T-helper 1 cell treated with Interleukin-12 subunit alpha and Interleukin-12 subunit beta and Interleukin-4 antibody, amounts not matched to agents 30 μg/mL and 1 μg/mL, for 36 hours (primary cell): ENCODE measurements around the gene SF3B1.
"Not testable (repeated sequence)": the region's sequence is repeated elsewhere in the genome, so short reads cannot be mapped to it uniquely, and the experiment has no call there.

Experiments used
- H3K27ac Mint-ChIP-seq: one replicate; pipeline ENCODE4 v1.8.0; 2021; ENCODE audit warnings: mild to moderate bottlenecking, mixed read lengths
- H3K27me3 Mint-ChIP-seq: one replicate; pipeline ENCODE4 v1.8.0; 2021; ENCODE audit warnings: low read depth, mixed read lengths
- H3K36me3 Mint-ChIP-seq: one replicate; pipeline ENCODE4 v1.8.0; 2021; ENCODE audit warnings: low read depth, mixed read lengths
- H3K4me1 Mint-ChIP-seq: one replicate; pipeline ENCODE4 v1.8.0; 2021; ENCODE audit warnings: low read depth, mixed read lengths
- H3K4me3 Mint-ChIP-seq: one replicate; pipeline ENCODE4 v1.8.0; 2021; ENCODE audit warnings: mild to moderate bottlenecking, moderate library complexity, mixed read lengths
- H3K9me3 Mint-ChIP-seq: one replicate; pipeline ENCODE4 v1.8.0; 2021; ENCODE audit warnings: mixed read lengths

The SF3B1 gene

DNA sequence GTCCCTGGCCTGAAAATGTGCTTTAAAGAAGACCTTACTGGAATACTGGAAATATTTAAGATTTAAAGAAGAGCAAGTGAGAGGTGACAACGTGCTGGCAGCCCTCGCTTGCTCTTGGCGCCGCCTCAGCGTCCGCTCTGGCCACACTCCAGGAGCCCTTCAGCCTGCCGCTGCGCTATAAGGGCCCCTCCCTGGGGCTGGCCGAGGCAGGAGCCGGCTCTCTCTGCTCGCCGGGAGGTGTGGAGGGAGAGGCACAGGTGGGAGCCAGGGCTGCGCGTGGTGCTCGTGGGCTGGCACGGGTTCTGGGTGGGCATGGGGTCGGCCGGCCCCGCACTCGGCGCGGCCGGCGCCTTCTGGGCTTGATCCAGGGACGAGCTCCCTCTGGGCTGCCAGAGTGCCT lies 15.6 kb upstream of the SF3B1 start:
- Mint-ChIP-seq H3K9me3 (no peaks in the 10 kb centered on the region), H3K27me3 (peaks cover 2% of the 10 kb centered on the region), H3K4me1 (peaks cover 19% of the 10 kb centered on the region), H3K4me3 (no peak overlapping the region), H3K27ac (no peak overlapping the region), H3K36me3 (no peaks in the 10 kb centered on the region)

DNA sequence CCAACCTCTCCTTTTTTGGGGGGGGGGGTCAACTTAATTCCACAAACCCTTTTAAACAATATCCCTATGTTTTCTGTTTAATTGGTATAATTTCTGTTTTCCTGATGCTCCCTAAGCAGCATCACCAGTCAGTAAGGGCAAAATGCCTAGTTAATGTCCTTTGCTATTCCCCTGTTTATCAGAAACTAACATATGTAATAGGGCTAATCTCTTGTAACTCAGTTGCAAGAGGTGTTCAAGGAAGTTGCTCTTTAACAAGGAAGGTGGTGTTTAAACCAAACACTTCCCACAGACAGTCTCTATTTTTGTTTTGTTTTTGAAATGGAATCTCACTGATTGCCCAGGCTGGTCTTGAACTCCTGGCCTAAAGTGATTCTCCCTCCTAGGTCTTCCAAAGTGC lies 12.0 kb upstream of the SF3B1 start:
- Mint-ChIP-seq H3K4me3 (no peak overlapping the region), H3K27me3 (peaks cover 9% of the 10 kb centered on the region), H3K4me1 (peaks cover 6% of the 10 kb centered on the region), H3K27ac (no peak overlapping the region), H3K36me3 (no peaks in the 10 kb centered on the region), H3K9me3 (no peaks in the 10 kb centered on the region)

DNA sequence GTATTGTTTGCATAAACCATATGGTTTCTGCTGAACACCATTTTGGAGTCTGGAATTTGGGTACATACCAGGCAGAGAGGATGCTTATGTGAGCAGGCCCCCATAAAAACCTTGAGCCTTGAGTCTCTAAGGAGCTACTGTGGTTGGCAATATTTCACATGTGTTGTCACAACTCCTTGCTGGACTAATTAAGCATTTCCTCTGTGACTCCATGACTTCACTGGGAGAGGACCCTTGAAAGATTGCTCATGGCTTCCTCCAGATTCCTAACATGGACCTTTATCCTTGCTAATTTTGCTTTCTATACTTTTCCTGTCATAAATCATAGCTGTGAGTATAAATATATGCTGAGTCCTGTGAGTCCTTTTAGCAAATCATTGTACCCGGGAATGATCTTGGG lies 10.9 kb upstream of the SF3B1 start:
- no peaks in the 10 kb centered on the region for H3K9me3 Mint-ChIP-seq
- H3K27me3 Mint-ChIP-seq = peaks cover 9% of the 10 kb centered on the region
- H3K27ac Mint-ChIP-seq = no peak overlapping the region
- peaks cover 2% of the 10 kb centered on the region for H3K4me1 Mint-ChIP-seq
- H3K36me3 Mint-ChIP-seq = no peaks in the 10 kb centered on the region
- no peak overlapping the region for H3K4me3 Mint-ChIP-seq

DNA sequence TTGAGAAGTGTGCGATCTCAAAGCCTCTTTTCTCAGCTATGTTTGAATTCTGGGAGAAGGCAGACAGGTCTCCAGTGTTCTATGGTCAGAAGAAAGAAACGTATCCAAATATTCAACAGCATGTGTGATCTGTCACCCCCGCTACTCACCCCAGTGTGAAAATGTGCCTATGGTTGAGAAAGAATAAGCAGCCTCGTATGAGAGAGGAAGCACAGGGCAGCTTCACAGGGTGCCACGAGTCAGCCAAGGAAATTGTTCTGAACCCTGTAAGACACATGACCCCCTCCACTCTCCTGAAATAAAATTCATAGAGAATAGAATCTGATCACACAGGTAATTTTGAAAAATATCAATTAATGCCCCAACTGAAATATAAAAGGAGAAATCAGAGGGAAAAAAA lies 8.0 kb upstream of the SF3B1 start:
- Mint-ChIP-seq H3K4me3 (no peak overlapping the region), H3K36me3 (no peaks in the 10 kb centered on the region), H3K9me3 (no peaks in the 10 kb centered on the region), H3K4me1 (peaks cover 2% of the 10 kb centered on the region), H3K27ac (no peak overlapping the region), H3K27me3 (peaks cover 9% of the 10 kb centered on the region)

DNA sequence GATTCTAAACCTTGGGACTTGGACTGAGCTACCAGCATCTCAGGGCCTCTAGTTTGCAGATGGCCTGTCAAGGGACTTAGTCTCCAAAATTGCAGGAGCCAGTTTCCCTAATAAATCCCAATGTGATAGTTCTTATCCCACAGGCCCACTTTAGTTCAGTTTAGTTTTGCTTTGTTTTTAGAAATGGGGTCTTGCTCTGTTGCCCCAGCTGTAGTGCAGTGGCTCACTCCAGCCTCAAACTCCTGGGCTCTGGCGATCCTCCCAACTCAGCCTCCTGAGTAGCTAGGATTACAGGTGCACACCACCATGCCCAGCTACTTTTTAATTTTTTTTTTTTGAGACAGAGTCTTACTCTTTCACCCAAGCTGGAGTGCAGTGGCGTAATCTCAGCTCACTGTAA lies 2.6 kb upstream of the SF3B1 start:
- peaks cover 13% of the 10 kb centered on the region for H3K4me1 Mint-ChIP-seq
- no peak overlapping the region for H3K27ac Mint-ChIP-seq
- peak overlapping the region; percentile 7 for H3K4me3 Mint-ChIP-seq
- no peaks in the 10 kb centered on the region for H3K9me3 Mint-ChIP-seq
- H3K27me3 Mint-ChIP-seq = no peaks in the 10 kb centered on the region
- peaks cover 10% of the 10 kb centered on the region for H3K36me3 Mint-ChIP-seq

DNA sequence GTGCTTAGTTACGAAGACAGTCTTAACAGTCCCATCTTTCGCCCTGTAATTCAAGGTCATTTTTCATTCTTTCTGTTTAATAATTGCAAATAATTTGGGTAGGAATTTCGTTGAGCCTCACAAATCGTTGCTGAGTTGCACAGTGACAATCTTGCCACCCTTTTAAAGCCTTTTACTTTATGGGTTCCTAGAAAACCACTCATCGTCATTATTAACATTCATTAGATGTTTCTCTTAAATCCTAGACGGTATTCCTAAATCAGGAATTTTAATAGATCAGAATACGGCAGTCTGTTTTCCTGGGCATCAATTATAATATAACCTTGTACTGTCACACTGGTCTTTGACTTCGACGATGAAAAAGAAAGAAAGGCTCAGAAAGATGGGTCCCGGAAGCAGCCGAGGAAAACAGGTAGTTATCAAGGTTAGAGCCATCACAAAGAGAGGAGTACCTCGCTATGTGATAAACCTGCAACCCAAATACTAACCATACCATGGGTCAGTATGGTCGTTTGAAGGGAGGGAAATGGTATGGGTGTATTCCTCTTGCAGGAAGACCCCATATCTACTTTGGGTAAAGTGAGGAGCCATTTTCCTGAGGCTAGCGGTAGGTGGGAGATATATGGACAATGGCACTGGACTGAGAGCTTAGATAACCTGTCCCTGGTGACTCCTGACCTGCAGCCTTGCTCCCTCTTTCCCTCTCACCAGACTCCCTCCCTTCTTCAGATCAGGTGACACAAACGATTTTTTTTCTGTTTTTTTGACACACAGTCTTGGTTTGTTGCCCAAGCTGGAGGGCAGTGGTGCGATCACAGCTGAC lies 981 bp upstream of the SF3B1 start:
- Mint-ChIP-seq H3K4me1 (peaks cover 26% of the 10 kb centered on the region), H3K27me3 (no peaks in the 10 kb centered on the region), H3K9me3 (no peaks in the 10 kb centered on the region), H3K36me3 (peaks cover 12% of the 10 kb centered on the region), H3K27ac (peak overlapping the region; percentile 100), H3K4me3 (peak overlapping the region; percentile 88)

DNA sequence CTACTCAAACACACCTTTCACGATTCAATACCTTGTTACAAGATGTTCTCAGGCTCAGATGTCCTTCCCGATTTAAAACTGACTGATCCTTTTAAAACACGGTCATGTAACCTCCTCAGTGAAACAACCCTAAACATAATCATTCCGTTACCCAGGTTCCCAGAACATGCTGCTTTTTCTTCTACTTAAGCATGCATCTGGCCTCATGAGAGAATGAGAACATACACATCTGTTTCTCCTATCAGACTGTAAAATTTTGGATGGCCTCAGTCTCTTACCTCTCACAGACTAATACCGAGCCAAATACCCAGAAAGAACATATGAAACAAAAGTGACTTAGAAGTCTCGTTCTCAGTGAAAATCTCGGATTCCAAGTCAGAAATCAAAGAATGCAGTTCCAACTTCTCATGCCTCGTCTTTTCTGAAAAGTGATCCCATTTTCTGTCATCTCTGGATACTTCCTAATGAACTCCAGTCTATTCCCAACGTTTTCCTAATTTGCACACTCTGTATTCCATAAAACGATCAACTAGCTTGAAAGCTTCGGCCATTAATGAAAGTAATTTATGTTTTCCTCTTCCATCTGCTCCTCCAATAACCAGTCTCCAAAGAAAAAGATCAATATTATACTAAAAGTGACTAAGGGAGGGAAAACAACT lies 919 bp downstream of the SF3B1 start:
- peak overlapping the region; percentile 100 for H3K27ac Mint-ChIP-seq
- peaks cover 15% of the 10 kb centered on the region for H3K36me3 Mint-ChIP-seq
- peak overlapping the region; percentile 88 for H3K4me3 Mint-ChIP-seq
- H3K27me3 Mint-ChIP-seq = no peaks in the 10 kb centered on the region
- peaks cover 37% of the 10 kb centered on the region for H3K4me1 Mint-ChIP-seq
- no peaks in the 10 kb centered on the region for H3K9me3 Mint-ChIP-seq

DNA sequence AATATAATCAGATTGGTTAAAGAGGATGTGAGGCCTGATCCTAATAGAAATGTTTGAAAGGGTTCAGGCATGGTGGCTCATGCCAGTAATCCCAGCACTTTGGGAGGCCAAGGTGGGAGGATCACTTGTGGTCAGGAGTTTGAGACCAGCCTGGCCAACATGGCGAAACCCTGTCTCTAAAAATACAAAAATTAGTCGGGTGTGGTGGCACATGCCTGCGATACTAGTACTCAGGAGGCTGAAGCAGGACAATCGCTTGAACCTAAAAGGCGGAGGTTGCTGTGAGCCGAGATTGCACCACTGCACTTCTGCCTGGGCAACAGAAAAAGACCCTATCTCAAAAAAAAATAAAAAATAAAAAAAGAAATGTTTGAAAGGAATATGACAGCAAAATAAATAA lies 2.3 kb downstream of the SF3B1 start:
- H3K27me3 Mint-ChIP-seq, H3K9me3 Mint-ChIP-seq, H3K27ac Mint-ChIP-seq: not testable (repeated sequence)
- Mint-ChIP-seq H3K4me3 (peak overlapping the region; percentile 52), H3K36me3 (peaks cover 18% of the 10 kb centered on the region), H3K4me1 (peaks cover 44% of the 10 kb centered on the region)

DNA sequence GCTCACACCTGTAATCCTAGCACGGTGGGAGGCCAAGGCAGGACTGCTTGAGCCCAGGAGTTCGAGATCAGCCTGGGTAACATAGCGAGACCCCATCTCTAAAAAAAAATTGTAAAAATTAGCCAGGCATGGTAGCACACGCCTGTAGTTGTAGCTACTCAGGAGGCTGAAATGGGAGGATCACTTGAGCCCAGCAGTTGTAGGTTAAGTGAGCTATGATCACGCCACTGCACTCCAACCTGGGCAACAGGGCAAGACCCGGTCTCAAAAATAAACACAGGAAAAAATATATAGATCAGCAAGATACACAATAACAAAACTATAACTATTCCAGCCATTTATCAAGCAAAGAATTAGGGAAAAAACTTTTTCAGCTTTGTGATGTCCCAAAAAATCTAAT lies 3.0 kb downstream of the SF3B1 start:
- Mint-ChIP-seq H3K27ac (no peak overlapping the region), H3K9me3 (no peaks in the 10 kb centered on the region), H3K36me3 (peaks cover 18% of the 10 kb centered on the region), H3K4me3 (peak overlapping the region; percentile 52), H3K27me3 (no peaks in the 10 kb centered on the region), H3K4me1 (peaks cover 45% of the 10 kb centered on the region)

DNA sequence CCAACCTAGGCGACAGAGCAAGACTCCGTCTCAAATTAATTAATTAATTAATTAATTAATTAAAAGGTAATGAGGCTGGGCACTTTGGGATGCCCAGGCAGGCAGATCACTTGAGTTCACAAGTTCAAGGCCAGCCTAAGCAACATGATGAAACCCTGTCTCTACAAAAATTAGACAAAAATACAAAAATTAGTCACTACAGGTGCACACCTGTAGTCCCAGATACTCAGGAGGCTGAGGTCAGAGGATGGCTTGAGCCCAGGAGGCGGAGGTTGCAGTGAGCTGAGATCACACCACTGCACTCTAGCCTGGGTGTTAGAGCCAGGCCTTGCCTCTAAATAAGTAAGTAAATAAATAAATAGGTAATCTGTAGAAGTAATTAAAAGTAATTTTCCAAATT lies 6.8 kb downstream of the SF3B1 start:
- peaks cover 12% of the 10 kb centered on the region for H3K36me3 Mint-ChIP-seq
- no peaks in the 10 kb centered on the region for H3K27me3 Mint-ChIP-seq
- no peak overlapping the region for H3K27ac Mint-ChIP-seq
- no peaks in the 10 kb centered on the region for H3K9me3 Mint-ChIP-seq
- H3K4me3 Mint-ChIP-seq = no peak overlapping the region
- H3K4me1 Mint-ChIP-seq = peaks cover 57% of the 10 kb centered on the region

DNA sequence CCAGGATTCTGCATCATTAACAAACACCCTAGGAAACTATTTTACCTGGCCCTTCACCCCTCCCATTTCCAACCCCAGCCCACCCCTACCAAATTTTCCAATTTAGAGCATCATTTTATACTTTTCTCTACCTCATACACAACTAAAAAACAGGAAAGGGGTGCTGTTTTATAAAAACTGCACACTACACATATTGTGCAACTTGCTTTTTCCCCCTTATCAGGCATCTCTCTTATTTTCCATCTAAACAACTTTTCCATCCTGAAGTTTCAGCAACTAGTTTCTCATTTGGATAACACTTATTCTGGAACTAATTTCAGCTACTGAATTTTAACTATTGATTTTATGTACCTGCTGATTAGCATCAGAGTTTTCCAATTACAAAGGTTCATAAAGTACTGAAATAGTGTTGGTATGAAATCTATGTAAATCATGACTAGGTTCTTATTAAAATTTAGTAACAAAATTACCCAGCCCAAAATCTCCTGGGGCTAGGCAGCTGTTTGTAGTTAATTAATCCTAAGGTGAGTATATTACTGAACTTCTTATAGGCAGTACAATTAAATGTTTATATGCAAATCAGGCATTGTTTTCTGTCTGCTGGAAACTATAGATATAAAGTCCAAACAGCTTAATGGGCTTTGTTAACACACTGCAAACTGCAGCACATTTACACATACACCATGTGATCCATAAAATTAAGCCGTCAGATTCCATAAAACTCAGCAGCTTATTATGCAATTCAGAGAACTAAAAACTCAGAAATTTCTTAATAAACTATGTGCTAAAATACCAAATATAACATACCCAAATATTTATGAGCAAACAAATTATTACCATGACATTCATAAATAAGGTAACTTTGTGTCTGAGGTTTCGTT lies 7.9 kb downstream of the SF3B1 start:
- Mint-ChIP-seq H3K27me3 (no peaks in the 10 kb centered on the region), H3K4me3 (no peak overlapping the region), H3K36me3 (peaks cover 12% of the 10 kb centered on the region), H3K4me1 (peaks cover 52% of the 10 kb centered on the region), H3K9me3 (no peaks in the 10 kb centered on the region), H3K27ac (no peak overlapping the region)

DNA sequence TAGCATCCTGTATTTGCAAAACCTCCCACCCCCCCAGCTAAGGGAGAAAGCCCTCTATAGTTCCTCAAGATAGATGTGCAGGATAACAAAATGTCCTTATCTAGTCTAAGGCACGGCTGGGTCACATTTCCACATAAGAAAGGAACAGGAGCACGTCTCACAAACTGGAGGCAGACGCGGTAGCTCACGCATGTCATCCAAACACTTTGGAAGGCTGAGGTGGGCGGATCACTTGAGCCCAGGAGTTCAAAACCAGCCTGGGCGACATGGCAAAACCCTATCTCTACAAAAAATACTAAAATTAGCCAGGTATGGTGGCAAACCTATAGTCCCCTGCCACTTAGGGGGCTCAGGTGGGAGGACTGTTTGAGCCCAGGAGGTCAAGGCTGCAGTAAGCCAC lies 9.3 kb downstream of the SF3B1 start:
- H3K36me3 Mint-ChIP-seq = peaks cover 11% of the 10 kb centered on the region
- no peaks in the 10 kb centered on the region for H3K27me3 Mint-ChIP-seq
- peaks cover 43% of the 10 kb centered on the region for H3K4me1 Mint-ChIP-seq
- peak overlapping the region; percentile 60 for H3K27ac Mint-ChIP-seq
- no peak overlapping the region for H3K4me3 Mint-ChIP-seq
- H3K9me3 Mint-ChIP-seq = no peaks in the 10 kb centered on the region

DNA sequence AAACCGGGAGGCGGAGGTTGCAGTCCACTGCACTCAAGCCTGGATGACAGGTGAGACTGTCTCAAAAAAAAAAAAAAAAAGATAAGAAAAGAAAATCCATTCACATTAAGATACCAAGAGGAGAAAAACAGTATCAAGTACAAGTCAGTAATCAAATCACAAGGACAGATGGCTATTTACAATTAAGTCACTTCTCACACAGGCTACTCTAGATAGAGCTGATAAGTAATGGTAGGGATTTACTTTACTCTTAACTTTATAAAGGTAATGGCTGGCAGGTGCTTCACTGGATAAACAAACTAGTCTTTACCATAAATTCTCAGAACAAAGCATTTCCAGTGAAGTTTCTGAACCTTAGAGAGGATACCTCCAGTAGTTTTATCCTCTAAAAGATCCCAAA lies 11.5 kb downstream of the SF3B1 start:
- no peaks in the 10 kb centered on the region for H3K27me3 Mint-ChIP-seq
- no peak overlapping the region for H3K4me3 Mint-ChIP-seq
- H3K4me1 Mint-ChIP-seq = peaks cover 36% of the 10 kb centered on the region
- no peaks in the 10 kb centered on the region for H3K9me3 Mint-ChIP-seq
- peaks cover 14% of the 10 kb centered on the region for H3K36me3 Mint-ChIP-seq
- H3K27ac Mint-ChIP-seq = no peak overlapping the region

DNA sequence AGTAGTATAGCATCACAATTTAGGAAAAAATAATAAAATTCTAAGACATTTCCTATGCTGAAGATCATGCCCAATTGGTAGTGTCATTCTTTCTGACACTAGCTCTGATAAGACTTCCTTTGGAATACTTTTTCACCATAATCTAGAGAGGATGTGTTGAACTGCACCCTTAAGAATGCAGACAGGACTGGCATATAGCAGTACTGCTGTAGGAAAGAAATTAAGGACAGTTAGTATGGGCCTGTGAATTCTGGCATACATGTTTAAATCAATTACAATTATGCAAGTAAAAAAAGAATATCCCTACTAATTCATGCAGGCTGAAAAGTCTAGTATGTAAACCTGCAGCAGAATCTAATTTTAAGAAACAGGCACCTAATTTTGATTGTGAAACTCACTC lies 15.4 kb downstream of the SF3B1 start:
- Mint-ChIP-seq H3K4me1 (peaks cover 19% of the 10 kb centered on the region), H3K9me3 (no peaks in the 10 kb centered on the region), H3K27me3 (no peaks in the 10 kb centered on the region), H3K36me3 (peaks cover 36% of the 10 kb centered on the region), H3K4me3 (no peak overlapping the region), H3K27ac (no peak overlapping the region)
